Stimulated activated CD8-positive, alpha-beta memory T cell treated with anti-CD3 and anti-CD28 coated beads, Interleukin-2, amount 100 ng/mL, for 1 hour (primary cell): ENCODE data around the gene GNS.
A peak's percentile ranks its signal among the peaks of the same experiment; 100 is the strongest.

Source experiments
- DNase-seq, 2 donors: peaks; one replicate each; pipeline ENCODE4 v3.0.0-alpha.2; 2020; ENCODE audit warnings: low read depth in 2 of 2

The GNS gene

DNA sequence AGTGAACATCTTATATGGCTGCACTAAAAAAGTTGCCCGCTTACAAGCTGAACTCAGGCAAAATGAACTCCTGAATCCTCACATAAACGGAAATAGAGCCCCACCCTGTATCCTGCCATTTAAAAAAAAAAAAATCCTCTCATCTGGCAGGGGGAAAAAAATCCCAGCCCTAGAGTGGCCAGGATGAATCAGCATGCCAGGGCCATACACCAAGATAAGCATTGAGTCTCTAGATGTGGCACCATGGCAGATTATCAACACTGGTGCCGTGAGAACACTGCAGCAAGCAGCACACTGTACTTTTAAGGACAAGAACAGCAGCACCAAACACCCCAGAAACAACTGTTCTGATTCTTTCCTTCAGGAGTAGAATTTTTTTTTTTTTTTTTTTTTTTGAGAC lies 83.4 kb downstream of the GNS start:
- no peak for DNase-seq

DNA sequence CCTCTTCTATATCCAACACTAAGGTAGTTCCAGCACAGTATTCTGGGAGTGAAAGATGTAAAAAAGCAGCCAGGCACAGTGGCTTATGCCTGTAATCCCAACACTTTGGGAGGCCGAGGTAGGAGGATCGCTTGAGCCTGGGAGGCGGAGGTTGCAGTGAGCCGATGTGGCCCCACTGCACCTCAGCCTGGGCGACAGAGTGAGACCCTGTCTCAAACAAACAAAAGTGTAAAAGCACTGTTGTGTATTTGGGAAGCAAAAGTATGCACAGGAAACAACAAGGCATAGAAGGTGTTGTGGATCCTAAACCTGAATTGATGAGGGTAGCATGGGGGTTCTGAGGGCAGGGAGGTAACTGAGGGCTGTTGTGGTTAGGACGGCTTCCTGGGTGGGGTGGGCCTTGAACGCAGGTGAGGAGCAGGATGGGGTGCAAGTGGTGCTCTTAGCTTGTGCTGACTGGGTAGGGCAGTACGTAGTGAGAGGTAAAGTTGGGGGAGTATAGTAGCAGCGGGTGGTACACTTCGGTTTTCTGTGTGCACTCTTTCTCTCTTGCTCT lies 84.8 kb downstream of the GNS start:
- peak in 1 of 2 donors; percentile 36 for DNase-seq

DNA sequence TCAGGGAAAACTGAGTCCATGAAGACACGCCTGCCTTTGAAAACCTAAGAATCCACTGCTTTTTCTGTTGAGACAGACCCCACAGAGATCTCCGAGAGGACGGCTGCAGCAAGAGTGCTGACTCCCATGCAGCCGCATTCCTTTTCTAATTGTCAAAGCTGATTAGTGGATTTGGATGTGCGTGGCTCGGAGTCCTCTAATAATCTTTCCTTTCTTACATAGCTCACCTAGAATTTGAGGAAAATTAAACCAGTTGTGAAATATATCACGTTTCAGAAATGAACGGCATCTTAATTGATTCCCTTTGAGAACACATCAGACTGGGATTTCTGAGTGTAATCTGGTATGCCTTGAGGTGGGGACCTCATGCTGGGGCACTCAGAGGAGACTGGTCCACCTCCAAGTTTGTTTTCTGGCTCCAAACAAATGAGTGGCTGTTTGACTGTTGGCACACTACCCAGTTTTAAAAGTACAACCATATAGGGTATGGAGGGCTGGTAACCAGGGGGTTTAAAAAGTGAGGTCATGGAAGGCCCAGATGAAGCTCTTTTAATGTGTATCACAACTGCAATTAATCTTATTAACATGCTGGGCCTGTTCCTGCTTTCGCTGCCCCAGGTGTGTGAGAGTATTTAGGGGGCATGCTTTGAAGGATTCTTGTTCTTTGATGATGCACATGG lies 85.6 kb downstream of the GNS start:
- no peak for DNase-seq

DNA sequence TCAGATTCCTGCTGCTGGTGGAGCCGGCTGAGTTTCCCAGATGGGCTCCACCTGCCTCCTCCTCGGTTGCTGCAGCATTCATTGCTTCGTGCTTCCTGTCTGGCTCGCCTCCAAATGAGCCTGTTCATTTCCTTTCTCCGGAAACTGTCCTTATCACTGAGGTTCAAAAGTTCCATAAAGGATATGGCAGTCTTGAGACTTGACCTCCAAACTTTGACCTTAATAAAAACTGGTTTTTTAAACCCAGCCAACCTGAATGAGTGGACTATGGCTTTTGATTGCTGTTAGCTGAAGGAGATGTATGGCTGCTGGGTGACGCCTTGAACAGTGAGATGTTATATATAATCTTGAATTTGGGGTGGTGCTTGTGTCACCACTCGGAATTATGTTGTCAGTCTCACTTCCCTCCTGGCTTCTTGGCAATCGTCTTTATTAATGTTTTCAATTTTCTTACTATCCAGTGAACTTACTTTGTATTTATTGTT lies 86.2 kb downstream of the GNS start:
- DNase-seq = no peak

DNA sequence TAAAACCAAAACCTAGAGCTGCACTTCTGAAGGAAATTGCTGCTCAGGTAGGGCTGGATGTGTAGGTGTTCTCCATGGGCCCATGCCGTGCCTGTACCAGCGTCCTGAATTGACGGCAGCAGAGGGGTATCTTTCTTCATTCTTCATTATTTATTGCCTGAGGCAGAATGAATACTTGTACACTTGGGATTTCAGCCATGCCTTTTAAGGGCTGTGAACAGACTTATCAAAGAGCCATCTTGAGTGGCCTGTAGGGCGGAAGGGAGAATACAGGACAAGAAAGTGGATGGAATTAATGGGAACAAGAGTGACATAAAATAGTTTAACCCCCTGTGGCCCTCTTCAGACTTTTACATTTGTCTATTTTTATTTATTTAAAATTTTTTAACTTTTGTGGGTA lies 87.5 kb downstream of the GNS start:
- no peak for DNase-seq

DNA sequence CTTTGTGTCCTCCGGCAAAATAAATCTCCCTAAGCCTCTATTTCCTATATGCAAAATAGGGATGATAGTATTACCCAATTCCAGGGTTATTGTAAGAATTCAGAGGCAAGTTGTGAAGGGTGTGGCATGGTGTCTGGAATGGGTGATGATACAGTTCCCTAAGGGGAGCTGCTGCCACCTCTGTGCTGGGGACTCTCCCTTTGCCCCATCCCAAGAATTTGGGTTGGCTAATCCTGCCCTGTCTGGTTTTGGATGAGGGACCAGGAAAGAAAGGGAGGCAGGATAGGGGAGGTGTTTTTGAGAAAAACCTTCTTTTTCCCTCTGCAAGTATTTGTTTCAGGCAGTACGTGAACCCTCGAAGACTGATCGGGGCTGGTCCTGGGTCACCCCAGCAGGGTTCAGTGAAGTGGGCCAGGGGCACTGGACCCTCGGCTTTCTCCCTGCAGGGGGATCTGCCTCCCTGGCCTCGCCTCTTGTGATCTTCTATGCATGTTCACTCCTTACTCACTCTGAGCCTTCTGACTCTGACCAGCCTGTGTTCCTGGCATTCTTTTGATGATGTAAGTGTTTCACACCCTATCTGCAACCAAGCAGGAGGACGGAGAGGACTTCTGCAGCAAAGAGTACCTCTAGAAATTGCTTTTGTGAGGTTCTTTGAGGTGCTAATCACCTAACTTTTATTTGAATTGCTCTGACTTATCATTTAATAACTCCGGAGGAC lies 88.1 kb downstream of the GNS start:
- DNase-seq = no peak

DNA sequence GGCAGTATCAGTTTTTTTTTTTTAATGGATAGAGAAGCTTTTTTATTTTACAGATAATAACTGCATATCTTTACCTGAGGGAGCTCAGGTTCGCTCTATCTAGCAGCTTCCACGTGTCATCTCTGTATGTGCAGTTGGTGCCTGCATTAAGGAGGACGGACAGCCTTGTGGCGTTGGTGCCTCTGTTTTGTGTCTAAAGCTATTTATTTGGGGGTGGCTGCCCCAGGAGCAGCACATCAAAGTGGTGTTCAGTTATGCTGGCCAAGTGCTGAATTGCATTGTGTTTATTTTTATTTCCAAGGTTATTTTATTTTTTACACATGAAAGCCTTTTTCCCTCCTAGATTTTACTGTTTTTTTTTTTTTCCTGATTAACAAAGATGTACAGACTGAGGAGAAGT lies 89.2 kb downstream of the GNS start:
- no peak for DNase-seq

DNA sequence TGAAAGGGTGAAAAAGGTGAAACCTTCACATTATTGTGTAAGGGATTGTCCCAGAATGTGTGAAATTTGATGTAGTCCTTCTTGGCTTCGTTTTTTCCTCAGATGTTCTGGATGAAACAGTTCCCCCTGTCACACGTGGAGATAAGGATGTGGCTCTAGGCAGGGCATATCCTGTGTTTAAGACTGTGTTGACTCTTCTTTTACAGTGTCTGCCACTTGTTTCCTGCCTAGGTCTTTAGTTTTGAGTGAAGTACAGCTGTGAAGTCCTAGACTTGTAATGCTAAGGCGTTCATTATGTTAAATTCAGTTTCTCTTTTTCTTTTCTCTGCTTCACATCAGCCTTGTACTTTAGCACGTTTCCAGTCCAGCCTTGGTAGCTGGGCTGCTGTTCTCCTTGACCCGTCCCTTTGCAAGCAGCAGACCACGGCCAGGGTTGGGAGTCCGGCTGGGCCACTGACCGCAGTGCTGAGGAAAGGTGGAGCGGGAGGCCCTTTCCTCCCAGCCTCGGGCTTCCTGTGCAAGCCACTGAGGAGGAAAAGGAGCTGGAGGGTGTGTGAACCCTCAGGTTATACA lies 89.8 kb downstream of the GNS start:
- no peak for DNase-seq

DNA sequence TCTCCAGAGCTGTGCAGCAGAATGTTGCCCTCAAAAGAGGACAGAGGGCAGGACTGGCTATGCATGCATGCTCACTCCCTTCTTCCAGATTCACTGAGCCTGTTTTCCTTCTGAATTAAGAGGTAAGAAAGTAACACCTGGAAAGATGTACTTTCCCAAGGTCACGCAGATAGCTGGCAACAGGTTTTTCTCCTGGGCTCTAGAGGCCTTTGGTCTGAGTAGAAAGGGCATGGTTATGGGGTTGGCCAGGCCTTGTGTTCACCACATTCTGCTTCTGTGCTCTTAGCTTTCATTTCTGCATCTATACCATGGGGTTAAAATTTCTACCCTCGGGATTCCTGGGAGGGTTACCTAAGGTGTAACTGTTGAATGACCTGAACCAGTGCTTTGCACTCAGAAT lies 91.4 kb downstream of the GNS start:
- DNase-seq = no peak

DNA sequence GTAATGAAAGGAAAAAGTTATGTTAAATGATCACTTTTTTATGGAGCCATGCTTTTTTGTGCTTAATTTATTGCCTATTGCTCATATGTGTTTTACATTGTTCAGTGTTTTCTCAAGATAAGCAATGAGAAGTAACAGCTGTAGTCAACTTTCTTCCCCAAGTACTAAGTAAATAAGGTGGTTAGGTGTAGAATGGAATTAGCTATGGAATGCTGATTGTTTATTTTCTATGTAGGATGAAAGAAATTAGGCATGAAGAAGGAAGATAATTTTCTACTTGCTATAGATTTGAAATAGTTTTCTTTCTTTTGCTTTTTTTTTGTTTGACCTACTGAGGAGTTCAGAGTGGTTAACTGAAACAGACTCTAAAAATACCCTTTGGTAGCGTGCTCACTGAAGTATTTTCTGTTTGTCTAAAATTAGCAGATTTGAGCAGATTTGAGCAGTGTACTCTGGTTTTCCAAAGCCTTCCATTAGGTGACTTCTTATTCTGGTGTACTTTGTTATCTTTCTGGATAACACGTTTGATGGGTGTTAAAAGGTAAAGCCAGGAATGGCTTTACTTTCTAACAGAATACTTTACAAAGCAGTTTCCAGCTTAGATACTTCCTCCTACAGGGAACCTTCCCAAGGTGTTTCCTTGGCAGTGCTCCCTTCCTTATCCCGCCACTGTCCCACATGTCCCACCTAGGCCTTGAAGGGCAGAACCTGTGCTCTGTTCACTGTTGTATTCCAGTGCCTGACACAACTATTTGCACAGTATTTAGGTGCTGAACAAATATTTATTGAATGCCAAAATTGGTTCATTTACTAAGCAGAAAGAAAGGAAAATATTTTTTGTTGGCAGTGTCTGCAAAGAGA lies 92.9 kb downstream of the GNS start:
- no peak for DNase-seq

DNA sequence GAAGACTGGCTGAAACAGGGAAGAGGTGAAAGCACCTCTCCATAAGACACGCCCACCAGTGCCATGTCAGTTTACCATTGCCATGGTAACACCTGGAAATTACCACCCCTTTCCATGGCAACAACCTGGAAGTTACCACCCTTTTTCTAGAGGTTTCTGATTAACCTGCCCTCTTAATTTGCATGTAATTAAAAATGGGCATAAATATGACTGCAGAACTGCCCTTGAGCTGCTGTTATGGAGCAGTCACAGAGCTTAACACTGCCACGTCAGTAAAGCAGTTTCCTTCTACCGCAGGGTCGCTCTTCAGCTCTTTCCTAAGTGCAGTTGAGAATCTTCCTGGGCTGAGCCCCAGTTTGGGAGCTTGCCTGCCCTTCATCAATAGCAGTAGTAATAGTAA lies 93.7 kb downstream of the GNS start:
- DNase-seq = no peak
